ENCODE data around the gene AKR1C1. TPM values are rescaled to one million over a fixed set of nuclear protein-coding genes. Genes with fewer than 3 reads are reported as not detected.
"Not testable (repeated sequence)": the region's sequence is repeated elsewhere in the genome, so short reads cannot be mapped to it uniquely, and the experiment has no call there.

AKR1C1 gene
- total RNA-seq, 1 experiment from 2014 or later, result 0.40 TPM

- peak; percentile 64 for DNase-seq (ENCODE audit: low read depth)
Observed at GRCh38 chr10:4947635-4948596, 15.3 kb upstream of the AKR1C1 start.

DNA sequence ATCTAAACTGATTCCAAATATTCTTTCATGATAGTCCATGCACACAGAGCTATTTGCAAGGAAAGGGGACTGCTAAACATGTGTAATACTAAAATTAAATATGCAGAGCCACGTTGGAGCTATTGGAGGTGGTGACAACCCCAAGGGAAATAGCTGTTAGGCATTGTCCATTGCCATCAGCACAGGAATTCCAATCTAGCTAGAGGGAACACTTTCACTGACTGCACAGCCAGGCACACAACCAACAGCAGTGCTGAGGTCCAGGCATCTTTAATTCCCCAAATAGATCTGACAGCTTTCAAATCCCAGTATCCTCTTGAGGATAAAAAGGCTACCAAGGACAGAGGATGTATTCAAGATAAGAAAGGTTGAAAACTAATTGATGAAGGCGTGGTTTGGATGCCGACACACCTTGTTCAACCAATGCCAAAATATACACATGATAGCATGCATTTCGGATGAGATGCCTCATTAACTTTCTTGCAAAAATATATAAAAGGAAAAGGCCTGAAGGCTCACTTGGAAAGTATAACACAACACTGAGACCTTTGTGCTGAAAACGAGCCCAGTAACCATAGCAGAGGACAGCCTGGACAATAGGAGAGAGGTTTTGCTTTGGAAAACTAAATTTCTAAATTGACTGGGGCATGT is 11.6 kb upstream of the AKR1C1 start:
- not testable (repeated sequence) for DNase-seq (ENCODE audit: low read depth)

GRCh38 chr10:4953405-4953804 is 9.8 kb upstream of the AKR1C1 start:
- no peak for DNase-seq (ENCODE audit: low read depth)

DNA sequence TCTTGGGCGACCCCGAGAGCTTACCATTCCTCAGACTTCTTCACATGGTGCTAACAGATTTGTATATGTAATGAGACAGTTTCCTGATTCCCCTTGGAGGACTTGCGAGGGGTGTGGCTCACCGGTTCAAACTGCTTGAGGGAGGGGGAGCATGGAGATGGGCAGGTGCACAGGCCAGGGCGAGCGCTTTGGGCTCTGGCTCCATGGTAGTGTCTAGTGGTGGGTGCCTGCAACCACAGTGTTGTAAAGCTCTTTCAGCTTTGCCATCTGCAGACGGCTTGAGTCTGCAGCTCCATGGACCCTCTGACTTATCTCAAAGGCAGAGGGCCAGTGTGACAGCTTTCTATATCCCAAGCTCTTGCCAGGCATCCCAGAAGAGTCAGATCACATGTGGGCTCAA is 7.1 kb upstream of the AKR1C1 start:
- not testable (repeated sequence) for DNase-seq (ENCODE audit: low read depth)

DNA sequence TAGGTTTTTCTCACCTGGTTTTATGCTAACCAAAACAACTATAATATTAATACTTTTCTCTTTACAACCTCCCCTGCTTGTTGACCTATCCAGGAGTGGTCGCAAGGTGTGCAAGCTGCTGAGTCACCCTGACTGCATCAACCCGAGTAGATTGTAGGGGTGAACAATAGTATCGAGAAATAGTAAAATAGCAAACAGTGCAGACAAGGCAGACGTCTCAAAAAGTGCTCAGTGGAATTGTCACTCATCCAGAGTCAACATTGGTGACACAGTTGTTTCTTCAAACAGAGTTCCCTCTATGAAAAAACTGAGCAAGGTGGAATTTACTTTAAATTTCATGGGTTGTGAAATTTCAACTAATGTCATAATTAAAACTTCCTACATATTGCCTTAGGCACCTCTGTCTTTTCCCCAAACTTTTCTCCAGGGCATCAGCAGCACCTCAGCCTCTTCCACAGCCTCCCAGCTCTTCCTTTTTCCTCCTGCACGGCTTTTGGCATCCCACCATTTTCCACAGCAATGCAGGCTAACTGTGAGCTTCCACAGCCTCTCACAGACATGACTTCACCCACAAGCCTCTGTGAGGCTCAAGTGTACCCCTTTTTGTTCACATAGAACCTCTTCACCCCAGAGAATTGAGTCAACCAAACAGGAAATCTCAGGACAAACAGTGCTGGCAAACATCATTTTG is 6.1 kb upstream of the AKR1C1 start:
- not testable (repeated sequence) for DNase-seq (ENCODE audit: low read depth)

- not testable (repeated sequence) for DNase-seq (ENCODE audit: low read depth)
Observed at GRCh38 chr10:4961558-4961957, 1.7 kb upstream of the AKR1C1 start.

DNA sequence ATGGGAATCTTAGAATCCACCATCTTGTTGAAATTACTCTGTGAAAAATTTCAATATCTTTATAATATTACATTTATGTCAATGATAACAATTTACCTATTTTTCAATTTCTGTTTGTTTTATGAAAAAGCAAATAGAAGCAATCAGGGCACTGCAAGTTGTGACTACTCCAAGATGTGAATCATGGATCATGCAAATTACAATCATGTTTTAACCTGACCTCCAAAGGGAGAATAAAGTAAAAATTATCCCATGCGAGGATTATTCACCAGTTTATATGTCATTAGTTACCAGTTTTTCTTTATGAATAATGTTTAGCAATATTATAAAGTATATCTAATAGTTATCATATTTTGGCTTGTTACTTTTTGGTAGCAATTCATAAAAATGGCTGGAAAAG is 907 bp upstream of the AKR1C1 start:
- not testable (repeated sequence) for DNase-seq (ENCODE audit: low read depth)

GRCh38 chr10:4963815-4964154 is 570 bp downstream of the AKR1C1 start:
- not testable (repeated sequence) for DNase-seq (ENCODE audit: low read depth)

DNA sequence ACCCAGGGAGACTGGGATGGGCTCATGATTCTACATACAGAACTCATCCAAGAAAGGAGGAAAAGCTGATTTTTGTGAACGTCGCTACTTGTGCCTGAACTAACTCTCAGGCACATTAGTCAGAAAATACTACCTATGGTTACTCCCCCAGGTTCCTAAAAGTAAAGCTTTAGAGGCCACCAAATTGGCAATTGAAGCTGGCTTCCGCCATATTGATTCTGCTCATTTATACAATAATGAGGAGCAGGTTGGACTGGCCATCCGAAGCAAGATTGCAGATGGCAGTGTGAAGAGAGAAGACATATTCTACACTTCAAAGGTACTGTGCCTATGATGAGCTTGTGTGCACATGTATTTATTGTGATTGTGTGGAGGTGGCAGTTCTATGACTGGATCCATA is 2.5 kb downstream of the AKR1C1 start:
- not testable (repeated sequence) for DNase-seq (ENCODE audit: low read depth)

GRCh38 chr10:4967189-4967588 is 4.0 kb downstream of the AKR1C1 start:
- not testable (repeated sequence) for DNase-seq (ENCODE audit: low read depth)

DNA sequence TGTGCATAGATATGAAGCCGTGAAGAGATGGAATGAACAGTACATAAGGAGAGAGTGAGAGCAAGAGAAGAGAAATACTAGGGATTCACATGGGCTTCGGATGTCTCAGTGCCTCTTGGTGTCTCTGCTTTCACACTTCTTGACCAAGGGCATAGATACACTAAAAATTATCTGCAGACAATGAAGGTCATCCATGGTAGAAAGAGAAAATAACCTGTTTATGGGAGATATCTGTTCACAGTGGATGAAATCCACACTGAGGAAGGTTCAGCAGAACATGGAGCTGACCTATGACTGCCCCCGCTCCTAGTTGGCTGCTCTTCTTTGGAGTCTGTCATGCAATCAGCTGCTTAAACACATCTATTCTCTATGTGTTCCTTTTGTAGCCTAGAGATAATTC is 6.1 kb downstream of the AKR1C1 start:
- not testable (repeated sequence) for DNase-seq (ENCODE audit: low read depth)

GRCh38 chr10:4970362-4970761 is 7.1 kb downstream of the AKR1C1 start:
- DNase-seq (ENCODE audit: low read depth), result not testable (repeated sequence)

DNA sequence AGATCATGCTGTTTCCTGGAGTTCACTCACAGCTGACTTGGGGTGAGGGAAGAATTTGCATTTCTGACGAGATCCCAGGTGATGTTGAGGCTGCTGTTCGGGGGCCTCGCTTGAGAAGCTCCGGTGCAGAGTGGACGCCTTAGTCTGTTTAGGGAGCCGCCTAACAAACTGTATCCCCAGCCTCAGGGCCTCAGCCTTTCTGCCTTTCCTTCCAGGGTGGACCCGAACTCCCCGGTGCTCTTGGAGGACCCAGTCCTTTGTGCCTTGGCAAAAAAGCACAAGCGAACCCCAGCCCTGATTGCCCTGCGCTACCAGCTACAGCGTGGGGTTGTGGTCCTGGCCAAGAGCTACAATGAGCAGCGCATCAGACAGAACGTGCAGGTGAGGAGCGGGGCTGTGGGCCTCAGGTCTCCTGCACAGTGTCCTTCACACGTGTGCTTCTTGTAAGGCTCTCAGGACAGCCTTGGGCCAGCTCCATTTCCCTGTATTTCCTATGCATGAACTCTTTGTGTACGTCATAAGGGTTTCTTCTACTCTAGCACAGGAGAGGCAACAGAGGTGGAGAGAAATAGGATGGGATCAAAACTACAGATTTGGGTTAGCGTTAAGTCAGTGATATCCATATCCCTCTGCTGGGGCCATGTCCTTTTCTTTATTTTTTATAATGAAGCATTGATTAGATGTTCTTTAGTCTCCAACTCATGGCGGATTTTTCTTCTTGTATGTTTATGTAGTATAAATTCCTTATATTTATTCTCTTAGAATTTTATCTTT is 9.3 kb downstream of the AKR1C1 start:
- DNase-seq (ENCODE audit: low read depth), result not testable (repeated sequence)

DNA sequence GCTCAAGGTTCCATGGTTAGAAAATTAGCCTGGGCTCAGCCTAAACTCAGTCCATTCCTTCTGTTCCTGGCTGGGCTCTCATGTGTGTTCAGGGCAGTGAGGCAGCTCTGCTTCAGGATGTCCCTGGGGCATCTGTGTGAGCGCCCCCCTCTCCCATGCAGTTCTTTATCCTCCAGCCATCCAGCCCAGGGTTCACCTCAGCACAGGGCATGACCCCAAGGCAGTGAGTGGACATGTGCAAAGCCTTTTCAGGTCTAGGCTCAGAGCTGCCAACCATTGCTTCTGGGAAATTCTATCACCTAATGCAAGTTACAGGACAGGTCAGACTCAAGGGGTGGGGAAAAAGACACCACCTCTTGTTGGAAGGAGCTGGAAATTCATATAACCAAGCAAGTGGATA is 10.1 kb downstream of the AKR1C1 start:
- not testable (repeated sequence) for DNase-seq (ENCODE audit: low read depth)

GRCh38 chr10:4974400-4974799 is 11.2 kb downstream of the AKR1C1 start:
- DNase-seq (ENCODE audit: low read depth), result not testable (repeated sequence)

- DNase-seq (ENCODE audit: low read depth), result no peak
Observed at GRCh38 chr10:4977025-4977424, 13.8 kb downstream of the AKR1C1 start.

DNA sequence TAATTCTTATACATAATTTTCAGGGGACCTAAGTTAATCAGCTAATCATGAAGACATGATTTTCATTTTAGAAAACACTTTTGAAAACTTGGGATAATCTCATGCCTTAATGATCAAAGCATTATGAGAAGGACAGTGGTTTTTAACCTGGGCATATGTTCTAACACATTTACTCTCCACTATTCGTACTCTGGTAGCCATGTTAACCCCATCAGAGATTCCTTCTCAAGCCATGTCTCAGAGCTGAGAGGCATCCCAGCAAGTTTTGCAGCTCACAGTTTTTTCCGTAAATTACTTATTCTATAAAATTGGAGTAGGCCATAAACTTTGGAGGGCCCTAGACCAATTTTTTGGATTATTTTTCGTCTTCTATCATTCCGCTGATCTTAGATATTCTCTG is 15.7 kb downstream of the AKR1C1 start:
- no peak for DNase-seq (ENCODE audit: low read depth)

DNA sequence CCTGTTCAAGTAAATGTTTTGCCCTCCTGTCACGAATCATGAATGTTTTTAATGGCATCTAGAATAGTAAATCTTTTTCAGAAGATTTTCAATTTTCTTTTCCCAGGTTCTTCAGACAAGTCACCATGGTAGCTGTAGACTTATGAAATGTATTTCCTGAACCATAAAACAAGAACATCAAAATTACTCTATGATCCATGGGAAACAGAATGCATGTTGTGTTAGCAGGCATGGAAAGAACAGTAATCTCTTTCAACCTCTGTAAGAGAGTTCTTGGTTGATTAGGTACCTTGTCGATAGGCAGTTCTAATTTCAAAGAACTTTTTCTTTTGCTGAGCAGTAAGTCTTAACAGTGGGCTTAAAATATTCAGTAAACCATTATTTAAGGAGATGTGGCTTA is 17.6 kb downstream of the AKR1C1 start:
- DNase-seq (ENCODE audit: low read depth), result no peak

GRCh38 chr10:4981722-4982471 is 18.7 kb downstream of the AKR1C1 start:
- DNase-seq (ENCODE audit: low read depth), result peak; percentile 35

DNA sequence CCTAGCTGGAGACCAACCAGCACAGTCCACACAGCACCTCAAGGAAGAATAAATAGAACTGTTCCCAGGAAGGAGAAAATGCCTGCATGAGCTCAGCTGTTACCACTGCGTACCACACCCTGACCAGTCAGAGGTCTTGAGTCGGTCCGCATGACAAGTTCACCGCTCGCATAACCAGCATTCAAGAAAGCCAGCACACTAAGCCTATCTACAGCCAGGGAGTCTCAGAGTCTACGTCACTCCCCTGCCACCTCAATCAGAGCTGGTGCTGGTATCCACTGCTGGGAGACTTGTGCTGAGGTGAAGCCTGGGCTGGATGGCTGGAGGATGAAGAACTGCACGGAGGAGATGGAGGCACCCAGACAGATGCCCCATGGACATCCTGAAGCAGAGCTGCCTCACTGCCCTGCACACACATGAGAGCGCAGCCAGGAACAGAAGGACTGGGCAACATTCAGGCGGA is 19.6 kb downstream of the AKR1C1 start:
- peak; percentile 8 for DNase-seq (ENCODE audit: low read depth)

Data from Daoy (cell line).